HG03571 (cell line): ENCODE results near the gene DLK1.

Experiments
- ATAC-seq: cut with Tn5 transposase; IDR thresholded peaks from one replicate; pipeline ENCODE4 v1.9.1; 2021; ENCODE audit not compliant: unreplicated experiment

Gene DLK1

GRCh38 chr14:100750762-100751699 is 24.3 kb downstream of the DLK1 start:
- ATAC-seq = no peak

- no peak for ATAC-seq
Measured at GRCh38 chr14:100754020-100754419, 27.3 kb downstream of the DLK1 start.

GRCh38 chr14:100755649-100756048 is 29.0 kb downstream of the DLK1 start:
- ATAC-seq = no peak

DNA sequence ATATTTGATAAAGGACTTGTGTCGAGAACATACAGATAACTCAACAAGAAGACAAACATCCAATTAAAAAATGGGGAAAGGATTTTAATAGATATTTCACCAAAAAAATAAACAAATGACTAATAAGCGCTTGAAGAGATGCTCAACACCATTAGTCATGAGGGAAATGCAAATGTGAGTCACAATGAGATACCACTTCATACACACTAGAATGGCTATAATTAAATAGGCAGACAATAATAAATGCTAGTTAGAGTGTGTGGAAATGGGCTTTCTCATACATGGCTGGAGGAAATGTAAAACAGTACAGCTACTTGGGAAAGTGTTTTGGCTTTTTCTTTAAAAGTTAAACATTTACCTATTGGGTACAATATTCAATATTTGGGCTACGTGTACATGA is 34.8 kb downstream of the DLK1 start:
- ATAC-seq = no peak

DNA sequence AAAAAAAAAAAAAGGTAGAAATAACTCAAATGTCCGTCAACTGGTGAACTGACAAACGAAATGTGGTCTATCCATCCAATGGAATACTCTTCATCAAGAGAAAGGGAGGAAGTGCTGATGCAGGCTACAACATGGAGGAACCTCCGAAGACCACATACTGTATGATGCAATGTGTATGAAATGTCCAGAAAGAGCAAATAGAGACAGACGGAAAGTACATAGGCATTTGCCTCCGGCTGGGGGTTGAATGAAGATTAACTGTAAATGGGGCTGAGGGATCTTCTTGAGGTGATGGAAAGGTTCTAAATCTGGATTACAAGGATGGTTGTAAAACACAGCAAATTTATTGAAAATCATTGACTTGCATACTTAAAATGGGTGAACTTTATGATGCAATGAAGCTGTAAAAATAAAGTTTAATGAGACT is 35.4 kb downstream of the DLK1 start:
- ATAC-seq = no peak

- ATAC-seq = no peak
Measured at GRCh38 chr14:100762901-100763300, 36.2 kb downstream of the DLK1 start.

- ATAC-seq = no peak
Measured at GRCh38 chr14:100764471-100765115, 37.9 kb downstream of the DLK1 start.

GRCh38 chr14:100765296-100765695 is 38.6 kb downstream of the DLK1 start:
- ATAC-seq = no peak

DNA sequence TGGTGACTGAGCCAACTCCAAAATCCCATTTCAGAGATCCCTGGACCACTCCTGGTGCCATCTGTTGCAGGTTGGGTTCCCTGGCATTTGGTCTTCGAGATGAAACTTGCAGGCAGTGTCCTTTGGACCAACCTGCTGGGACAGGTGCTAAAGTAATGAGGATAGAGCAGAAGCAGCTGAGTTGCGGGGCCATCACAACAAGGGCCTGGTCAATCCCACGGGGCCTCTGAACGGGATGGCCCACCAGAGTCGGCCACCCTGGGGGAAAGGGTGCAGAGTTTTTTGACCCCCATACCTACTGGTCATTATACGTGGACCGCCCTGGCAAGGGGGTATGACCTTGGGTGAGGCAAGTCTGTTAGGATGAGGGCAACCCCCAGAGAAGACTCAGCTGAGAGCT is 39.3 kb downstream of the DLK1 start:
- no peak for ATAC-seq

DNA sequence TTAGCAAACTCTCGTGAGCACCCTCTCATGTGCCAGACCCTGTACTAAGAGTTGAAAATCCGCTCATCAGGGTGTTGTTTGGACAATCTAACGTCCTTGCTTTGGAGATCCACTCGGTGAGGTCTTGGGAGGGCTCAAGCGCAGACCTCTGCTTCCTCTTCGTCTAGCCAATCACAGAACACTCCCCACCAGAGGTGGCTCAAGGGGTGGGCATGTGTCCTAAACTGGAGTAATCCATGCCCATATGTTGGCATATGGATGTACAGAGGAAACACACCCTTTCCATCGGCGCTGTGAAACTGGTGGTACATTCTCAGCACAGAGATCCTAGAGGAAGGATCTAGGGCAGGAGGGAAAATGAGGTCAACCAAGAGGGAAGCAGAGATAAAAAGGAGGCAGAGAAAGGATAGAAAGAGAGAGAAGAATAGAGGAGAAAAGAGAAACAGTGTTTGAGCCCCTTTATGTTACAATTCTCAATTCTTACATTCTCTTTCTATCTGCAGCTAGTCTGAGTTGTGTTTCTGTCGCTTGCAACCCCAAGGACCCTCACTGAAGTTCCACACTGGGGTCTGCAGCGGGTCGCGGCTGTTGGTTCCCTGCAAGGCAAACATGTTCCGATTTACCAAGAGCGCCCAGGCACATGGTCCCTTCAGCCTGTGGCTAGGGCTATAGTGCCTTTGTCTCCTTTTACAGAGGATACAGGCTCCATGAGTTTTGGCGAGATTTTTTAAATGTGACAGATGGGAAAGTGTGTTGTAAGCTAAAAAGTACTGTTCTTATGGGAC is 40.5 kb downstream of the DLK1 start:
- ATAC-seq = no peak

DNA sequence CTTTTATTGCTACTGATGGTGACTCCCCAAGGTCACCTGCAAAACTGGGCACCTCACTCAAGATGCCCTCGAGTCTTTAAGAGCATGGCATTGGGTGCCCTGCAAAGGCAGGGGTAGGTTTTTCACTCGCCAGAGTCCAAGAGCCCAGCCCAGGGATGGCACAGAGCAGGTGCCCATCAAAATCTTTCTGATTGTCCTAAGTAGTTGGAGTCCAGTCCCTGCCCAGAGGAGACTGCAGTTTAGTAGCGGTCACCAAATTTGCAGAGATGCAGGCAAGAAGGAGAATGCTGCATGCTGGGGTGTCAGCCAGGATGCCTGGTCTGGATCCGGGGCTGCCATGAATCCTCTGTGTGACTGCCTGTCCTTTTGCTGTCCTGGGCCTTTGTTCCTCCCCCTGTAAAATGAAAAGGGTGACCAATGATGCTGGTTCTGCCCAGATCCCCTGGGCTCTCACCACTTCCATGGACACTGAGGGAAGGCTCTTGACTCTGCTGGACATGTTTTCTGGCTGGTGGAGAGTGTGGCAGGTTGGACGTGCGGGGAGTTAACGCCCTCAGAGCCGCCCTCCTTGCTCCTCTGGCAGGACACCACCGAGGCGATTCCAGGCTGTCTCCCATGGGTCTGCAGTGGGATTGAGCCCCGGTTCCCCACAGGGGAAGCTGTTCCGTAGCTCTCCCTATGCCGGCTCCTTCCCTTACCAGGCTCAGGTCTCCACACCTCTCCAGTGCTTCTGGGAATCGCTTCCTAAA is 41.3 kb downstream of the DLK1 start:
- ATAC-seq = no peak

DNA sequence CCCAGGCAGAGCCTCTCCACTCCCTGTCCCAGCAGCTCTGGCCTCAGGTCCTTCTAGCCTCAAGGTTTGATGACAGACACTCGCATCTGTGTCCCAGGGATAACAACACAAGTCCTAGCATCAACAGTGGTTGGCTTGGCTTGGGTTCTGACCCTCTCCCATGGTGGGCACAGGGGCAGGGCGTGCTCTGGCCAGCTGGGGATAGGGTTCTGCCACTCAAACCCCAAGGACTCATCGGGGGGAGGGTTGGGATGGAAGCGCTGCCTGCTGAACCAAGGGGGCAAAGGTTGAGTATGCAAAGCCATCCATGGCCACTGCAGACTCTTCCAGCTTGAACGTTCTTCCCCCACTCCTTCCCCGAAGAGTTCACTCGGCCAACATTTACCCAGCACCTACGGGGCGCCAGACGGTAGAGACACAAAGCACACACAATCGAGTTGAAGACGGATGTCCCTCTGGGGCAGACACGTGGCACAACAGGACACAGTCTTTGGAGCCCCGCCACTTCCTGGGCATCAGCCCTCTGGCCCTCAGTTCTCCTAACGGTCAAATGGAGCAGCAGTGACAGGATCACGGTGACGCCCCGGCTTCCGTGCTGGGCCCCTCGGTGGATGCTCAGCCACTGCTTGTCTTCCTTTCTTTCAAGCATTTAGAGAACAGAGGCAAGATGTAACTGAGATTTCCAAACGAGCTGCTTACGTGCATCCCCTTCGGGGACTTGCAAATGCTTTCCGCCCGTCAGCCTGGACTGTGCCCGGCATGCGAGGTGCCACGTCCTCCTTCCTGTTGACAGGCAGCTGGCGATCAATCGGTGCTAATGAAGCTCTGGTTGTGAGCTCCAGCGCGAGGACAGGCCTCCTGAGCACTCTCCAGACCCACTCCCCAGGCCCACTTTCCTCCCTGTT is 42.6 kb downstream of the DLK1 start:
- ATAC-seq = no peak

DNA sequence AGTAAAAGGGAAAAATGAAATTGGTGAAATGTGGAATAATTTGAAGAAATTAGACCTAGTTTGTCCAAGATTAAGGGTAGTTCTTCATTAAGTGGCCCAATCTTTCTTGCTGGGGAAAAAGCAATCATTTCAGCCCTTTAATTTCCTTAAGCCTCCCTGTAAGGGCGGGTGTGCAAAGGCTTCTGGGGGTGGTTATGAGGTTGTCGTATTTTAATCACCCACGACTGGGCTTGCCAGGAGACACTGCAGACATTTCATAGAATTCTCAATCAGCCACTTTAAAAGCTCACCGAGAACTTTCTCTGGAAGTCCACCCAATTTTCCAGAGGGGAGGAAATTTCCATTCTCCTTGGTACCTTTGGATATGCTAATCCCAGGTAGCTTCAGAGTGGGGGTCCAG is 43.4 kb downstream of the DLK1 start:
- no peak for ATAC-seq

- ATAC-seq = no peak
Measured at GRCh38 chr14:100770605-100771120, 44.0 kb downstream of the DLK1 start.

DNA sequence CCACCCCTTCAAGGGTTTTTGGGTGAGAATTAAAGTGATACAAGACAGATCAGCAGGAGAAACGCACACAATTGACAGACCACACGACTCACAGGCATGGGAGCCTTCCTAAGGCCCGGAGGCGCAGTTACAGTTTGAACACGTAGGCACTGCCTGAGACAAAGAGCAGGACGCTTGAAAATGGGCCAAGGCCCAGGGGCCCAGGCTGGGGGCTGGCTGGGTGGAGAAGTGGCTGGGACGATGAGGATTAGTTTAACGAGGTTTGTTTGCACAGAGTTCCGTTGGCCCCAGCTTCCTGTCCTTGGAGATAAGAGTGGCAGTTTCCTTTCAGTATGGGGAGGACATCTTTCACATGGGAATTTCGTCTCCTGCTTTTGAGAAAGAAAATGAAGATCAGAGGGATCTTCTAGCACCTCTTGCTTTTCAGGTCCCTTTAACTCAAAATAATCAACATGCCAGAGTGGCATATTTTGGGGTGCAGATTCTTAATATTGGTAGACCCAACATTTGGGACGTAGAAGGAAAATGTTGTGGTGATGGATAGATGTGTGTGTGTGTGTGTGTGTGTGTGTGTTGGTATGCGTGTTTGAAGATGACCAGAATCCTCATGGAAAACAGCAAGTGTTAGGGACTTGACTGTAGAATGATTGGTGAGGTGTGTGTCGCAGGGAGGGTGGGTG is 44.6 kb downstream of the DLK1 start:
- ATAC-seq = no peak

DNA sequence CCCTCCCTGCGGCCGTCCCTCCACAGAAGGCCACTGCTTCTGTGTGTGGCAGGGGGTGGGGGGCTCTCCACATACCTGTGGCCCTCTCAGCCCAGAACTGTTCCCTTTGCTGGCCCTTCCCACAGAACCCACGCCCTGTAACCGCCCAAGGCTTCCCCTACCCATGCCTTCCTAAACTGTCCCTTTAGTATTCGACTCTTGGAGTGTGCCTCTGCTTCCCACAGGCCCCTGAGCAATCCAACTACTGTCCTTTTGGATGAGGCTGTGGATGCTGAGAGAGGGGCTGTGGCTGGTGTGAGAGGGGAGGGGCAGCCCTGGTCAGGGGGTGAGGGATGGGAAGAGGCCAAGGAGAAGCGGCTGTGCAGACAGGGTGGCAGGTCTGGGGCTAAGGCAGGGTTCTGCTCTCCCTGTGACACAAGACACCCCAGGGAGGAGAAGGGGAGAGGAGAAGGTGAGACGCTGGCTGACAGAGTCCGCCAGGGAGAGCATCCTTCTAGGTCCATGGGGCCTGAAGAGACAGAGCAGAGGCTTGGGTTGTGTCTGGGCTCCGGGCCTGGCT is 46.0 kb downstream of the DLK1 start:
- no peak for ATAC-seq

DNA sequence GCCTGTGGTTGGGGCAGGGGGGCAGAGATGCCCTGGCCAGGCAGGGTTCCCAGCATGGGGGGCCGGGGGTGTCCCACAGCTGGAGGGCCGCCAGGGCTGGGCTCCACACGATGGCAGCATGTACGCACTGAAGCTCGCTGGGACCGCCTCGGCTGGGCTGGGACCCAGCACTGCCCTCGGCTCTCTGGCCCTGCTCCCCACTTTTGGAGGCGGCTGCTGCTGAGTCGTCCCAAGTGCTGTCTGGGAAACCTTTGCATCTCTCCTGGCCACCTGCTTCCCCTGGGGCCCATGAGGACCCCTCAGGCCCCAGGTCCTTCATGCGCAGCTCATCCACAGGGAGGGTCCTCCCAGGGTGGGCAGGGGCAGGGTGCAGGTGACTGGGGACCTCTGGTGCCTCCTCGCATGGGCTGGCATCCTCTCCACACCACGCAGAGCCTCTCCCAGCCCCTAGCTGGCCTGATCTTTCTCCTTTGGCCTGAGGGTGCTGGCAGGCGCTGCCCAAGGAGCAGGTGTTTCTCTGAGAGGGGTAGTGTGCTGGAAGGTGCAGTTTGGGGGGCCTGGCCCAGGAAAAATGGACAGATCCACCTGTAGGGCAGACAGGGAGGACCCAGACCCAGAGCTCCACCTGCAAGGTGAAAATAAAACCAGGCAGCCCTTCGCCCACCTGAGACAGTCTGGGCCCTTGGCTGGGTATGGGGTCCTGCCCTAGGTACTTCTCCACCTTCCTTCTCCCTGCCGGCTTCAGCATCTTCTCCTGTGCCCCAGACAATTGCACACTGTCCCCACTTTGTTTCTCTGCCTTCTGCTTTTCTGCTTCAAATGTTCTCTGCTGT is 46.9 kb downstream of the DLK1 start:
- ATAC-seq = no peak

DNA sequence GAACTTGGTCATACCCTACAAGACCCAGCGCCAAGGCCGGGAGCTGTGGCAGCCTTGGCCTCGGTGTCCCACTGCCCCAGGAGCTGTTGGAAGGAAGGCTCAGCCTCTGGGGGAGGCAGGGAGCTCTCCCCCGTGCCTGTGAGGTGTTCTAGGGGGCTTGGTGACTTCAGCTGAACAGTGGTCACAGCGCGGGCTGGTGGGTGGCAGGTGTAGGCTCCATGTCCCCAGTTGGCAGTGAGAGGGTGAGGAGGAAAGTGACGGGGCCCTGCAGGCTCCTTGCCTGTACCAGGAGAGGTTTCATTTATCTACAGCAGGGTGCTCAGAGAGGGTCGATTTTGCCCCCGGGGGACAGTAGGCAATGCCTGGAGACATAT is 47.5 kb downstream of the DLK1 start:
- ATAC-seq = no peak
